Panc1 (cell line): ENCODE measurements around the gene SLC9A7.

ENCODE experiments used
- POLR2AphosphoS5 ChIP-seq: IDR thresholded peaks from 2 replicates; pipeline ENCODE4 v1.6.1; 2012; ENCODE audit warnings: mild to moderate bottlenecking, low read depth, low read length, moderate library complexity
- TF ChIP-seq, protein P1 (sequence below): fragments of 450-650 bp; IDR thresholded peaks from 2 replicates; pipeline ENCODE4 v1.5.1; 2017; ENCODE audit warnings: mild to moderate bottlenecking

DNA sequence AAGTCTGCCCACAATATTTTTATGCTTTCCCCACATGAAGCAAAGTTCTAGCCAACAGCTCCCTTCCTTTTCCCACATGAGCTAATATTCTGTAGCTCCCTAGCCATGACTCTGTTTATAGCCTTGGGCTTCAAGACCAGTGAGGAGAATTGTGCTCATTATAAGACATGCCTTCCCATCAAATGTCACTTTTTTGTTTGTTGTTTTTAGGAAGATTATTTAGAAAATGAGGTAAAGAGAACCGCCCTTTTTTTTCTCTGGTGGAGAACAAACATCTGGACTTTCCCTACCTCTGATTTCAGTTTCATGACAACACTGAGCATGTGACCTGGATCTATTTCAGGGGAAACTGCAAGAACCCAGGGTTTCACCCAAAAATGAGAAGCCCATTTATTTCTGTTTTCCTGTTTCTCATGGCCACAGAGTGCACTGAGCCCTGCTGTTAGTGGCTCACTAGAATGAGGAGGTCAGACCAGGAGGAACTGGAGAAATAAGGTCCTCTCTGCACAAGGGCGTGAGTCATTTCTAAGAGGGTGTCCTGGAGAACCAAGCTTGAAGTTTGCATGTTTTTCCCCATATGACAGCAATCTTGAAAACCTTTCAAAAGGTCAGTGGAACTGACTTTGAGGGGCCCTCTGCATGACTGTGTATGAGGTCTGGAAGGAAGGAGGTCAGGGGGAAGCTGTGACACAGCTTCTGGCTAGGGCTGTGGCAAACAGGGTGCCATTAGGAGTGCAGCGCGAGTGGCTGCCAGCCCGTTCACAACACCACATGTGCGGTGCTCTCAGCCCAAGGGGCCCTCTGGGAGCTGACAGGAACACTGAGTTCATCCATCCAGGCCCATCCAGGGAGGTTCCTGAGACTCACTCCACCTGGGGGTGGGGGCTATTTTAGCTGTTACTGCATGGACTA is 130.2 kb downstream of the SLC9A7 start:
- TF ChIP-seq, protein P1, sequence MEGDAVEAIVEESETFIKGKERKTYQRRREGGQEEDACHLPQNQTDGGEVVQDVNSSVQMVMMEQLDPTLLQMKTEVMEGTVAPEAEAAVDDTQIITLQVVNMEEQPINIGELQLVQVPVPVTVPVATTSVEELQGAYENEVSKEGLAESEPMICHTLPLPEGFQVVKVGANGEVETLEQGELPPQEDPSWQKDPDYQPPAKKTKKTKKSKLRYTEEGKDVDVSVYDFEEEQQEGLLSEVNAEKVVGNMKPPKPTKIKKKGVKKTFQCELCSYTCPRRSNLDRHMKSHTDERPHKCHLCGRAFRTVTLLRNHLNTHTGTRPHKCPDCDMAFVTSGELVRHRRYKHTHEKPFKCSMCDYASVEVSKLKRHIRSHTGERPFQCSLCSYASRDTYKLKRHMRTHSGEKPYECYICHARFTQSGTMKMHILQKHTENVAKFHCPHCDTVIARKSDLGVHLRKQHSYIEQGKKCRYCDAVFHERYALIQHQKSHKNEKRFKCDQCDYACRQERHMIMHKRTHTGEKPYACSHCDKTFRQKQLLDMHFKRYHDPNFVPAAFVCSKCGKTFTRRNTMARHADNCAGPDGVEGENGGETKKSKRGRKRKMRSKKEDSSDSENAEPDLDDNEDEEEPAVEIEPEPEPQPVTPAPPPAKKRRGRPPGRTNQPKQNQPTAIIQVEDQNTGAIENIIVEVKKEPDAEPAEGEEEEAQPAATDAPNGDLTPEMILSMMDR = no peak
- no peak for TF ChIP-seq POLR2AphosphoS5
